Endothelial cell of hepatic sinusoid (primary cell): ENCODE results near the gene TRIM67.
"Not testable (repeated sequence)": the region's sequence is repeated elsewhere in the genome, so short reads cannot be mapped to it uniquely, and the experiment has no call there.

Source experiments
- in situ Hi-C: cut with HindIII; loops from 2 replicates; pipeline ENCODE4 v1.10.0; 2017; ENCODE audit warnings: low sequenced_read_pairs

TRIM67 gene

DNA sequence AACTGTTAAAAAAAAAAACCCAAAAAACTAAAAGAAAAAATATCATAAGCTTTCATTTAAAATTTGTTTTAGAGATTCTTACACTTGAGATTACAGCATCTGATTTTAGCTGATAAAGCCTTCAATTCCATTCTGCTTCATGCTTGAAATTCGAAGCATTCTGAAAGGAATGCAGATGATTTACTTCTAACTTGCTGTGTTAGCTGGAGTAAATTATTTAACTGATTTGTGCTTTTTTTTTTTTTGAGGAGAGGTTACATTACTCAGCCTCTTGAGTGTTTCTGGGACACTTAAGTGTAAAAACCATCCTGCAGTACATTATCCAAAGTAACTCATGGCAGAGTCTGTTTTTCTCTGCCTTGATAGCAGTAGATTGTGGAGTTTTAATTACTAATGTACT lies 4.5 kb upstream of the TRIM67 start:
- in situ Hi-C loops: no loop called here

DNA sequence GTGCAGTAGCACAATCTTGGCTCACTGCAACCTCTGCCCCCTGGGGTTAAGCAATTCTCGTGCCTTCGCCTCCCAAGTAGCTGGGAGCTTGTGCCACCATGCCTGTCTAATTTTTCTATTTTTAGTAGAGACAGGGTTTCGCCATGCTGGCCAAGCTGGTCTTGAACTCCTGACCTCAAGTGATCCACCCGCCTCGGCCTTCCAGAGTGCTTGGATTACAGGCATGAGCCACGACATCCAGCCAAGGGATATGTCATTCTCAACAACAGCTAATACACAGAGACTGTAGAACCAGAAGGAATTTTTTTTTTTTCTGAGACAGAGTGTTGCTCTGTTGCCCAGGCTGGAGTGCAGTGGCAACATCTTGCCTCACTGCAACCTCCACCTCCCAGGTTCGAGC lies 3.7 kb upstream of the TRIM67 start:
- in situ Hi-C loops: not testable (repeated sequence)

DNA sequence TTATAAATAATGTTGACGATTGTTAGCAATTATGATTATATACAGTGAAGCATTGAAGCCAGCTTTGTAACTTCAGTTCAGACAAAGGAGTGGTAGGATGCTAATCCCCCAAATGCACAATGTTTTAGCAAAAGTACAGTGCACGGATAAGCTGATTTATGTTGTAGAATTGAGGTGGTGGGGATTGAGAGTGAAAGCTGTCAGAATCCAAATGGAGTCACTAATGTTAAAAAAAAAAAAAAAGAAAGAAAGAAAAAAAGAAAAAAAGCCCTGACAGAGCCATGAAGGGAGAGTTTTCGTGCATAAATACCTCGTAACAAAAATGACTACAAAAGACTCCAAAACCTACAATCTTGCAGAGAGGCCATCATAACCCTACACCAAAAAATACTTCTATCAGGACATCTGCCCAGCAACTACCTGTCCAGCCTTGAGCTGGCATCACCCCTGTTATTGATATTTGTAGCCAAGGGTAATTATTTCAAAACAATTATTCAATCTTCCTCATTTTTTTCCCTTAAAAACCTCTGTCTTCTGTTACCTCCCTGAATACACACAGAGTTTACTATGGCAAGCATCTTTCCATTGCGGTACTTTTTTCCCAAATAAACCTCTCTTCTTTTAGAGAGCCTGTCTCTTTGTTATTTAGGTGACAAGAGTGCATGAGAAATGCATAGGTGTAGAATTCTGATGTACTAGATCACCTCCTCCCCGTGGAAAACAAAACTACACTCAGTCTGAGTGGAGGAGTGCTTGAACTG lies 2.5 kb upstream of the TRIM67 start:
- in situ Hi-C loops: no loop called here

DNA sequence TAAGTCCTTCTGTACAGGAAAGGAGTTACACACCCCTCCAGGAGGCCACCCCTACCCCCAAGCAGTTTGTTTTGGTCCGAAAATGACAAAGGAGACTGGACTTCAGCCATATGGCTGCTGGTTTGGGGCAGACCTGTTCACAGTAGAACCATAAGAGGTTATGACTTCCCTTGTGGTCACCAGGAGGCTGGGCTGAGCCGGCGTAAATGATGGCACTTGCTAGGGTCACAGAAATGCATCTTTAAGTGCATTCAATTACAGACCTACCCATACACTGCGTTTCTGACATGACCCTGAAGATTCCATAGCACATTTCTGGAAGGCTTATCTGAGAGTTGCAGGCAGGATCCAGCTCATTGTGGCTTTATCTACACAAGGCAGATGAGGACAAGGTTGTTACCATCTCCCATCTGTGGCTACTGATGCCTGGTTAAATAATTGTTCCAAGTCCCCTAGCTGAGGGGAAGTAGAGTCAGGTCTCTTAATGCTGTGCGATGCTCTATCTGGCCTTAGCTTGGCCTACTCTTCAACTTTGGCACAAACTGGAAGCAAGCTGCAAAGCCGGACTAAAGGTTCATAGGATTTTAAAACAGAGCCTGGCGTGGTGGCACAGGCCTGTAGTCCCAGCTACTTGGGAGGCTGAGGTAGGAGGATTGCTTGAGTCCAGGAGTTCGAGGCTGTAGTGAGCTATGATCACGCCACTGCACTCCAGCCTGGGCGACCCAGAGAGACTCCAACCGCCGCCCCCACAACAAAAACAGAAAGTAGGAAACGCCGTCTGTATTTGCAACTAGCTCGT lies 1.7 kb upstream of the TRIM67 start:
- in situ Hi-C loops: no loop called here

DNA sequence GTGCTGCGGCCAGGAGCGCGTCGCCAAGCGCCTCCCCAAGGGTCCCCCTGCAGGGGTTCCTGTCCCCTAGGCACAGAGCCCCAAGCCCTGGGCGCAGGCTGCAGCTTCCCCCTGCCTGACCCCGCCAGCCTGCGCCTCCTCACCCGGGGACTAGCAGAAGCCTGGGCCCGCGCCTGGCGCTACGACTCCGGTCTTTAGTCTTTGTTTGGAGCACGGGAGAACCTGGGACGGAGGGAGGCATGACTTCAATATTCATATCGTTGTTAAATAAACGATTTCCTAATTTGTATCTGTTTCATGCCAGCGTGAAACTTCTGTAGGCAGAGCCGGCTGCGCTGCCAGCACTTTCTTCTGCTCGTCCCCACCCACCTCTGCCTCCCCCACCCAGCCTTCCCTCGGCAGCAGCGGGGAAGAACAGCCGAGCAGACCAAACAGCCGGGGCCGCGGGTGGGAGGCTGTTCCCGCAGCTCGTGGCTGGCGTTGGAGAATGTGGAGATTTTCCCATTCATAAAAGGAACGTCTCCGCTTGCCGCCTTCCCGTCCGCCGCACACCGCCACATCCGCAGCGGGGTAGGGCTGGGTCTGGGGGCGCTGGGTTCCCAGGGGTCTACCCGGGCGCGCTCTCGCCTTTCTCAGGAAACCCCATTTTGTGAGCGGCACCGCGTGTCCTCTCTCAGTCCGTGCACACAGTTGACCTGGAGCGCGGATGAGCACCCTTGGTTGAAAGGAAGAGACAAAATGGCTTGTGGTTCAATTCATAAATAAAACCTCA lies 777 bp upstream of the TRIM67 start:
- in situ Hi-C loops: no loop called here

DNA sequence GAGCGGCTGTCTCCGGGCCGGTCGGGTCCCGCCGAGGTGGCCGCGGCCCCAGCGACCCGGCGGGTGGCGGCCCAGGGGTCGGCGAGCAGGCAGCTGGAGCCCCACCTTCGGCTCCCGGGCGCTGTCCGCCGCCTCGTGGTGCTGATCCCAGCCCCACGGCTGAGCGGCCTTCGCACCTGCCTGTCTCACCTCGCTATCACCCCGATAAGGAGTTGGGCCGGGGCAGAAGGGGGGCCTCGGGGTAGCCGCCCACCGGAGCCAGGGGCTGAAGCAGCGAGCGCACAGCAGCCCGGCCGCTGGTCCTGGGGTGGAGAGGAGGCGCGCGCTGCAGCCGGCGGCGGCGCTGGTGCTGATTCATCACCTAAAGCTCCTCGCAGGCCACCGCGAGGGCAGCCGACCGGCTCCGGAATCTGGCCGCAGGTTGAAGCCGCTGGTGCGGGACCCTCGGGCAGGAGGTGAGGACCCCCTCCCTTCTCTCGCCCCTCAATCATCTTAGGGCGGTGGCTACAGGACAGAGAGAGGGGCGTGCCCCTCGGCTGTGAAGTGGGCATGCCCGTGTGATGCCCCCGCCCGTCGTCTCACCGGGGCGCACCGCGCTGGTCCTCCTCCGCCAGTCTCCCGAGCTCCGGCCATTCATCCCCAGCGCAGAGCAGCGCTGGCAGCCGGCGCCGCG lies 575 bp downstream of the TRIM67 start:
- in situ Hi-C loops: no loop called here

DNA sequence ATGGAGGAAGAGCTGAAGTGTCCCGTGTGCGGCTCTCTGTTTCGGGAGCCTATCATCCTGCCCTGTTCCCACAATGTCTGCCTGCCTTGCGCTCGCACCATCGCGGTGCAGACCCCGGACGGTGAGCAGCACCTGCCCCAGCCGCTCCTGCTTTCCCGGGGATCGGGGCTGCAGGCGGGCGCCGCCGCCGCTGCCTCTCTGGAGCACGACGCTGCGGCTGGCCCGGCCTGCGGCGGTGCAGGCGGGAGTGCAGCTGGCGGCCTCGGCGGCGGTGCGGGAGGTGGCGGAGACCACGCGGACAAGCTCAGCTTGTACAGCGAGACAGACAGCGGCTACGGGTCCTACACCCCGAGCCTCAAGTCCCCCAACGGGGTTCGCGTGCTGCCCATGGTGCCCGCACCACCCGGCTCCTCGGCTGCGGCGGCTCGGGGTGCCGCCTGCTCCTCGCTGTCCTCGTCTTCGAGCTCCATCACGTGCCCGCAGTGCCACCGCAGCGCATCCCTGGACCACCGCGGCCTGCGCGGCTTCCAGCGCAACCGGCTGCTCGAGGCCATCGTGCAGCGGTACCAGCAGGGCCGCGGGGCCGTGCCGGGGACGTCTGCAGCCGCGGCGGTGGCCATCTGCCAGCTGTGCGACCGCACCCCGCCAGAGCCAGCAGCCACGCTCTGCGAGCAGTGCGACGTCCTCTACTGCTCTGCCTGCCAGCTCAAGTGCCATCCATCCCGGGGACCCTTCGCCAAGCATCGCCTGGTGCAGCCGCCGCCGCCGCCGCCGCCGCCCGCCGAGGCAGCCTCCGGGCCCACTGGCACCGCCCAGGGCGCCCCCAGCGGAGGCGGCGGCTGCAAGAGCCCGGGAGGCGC lies 1.3 kb downstream of the TRIM67 start:
- in situ Hi-C loops: no loop called here

DNA sequence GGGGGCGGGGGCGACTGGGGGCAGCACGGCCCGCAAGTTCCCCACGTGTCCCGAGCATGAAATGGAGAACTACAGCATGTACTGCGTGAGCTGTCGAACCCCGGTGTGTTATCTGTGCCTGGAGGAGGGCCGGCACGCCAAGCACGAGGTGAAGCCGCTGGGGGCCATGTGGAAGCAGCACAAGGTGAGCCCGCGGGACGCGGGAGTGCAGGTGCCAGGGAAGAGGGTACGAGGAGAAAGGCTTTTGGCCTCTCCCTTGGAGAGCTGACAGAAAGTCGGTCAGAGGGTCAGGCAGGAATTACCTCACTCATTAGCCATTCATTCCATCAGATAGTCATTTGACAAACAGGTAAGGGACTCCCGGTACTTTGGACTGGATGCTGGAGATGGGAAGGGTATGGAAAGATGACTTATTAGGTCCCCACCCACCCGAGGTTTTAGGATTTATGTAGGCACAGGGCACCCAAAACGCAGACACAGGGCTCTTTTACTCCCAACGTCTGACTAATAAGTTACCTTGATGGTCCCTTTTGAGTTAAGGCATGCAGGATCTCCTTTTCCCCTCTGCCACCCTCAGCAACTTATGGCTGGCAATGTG lies 2.1 kb downstream of the TRIM67 start:
- in situ Hi-C loops: no loop called here

DNA sequence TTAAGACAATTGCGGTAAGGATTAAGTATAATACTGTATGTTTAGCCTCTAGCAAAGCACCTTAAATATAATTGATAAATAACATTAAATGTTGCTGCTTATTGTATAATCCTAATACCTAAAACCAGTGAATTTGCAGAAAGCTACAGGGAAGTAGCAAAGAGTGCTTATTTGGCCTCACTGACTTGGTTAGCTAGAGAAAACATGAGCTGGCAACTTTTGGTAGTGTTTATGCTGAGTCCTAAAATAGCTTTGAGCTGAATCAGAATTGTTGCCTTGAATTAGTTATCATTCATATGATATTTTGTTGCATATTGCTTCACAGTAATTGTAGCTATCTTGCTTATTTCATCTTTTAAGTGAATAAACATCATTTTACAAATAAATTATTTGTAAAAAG lies 3.5 kb downstream of the TRIM67 start:
- in situ Hi-C loops: no loop called here

DNA sequence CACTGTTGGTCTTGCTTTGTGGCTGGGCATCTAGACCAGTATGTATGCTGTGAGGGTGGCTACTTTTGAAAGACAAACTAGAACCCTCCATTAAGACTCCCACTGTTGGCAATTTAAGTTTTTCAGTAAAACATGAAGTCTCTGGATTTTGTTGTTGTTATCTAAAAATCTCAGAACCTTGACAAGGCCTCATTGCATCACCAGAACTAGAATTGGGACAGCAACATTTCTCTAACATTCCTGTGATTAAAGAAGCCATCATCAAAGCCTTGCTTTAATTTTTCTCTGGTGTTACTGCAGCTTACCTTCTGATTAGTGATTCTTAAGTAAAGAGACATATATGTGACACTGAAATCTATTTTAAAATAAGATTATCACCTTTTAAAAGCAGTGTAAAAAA lies 4.5 kb downstream of the TRIM67 start:
- in situ Hi-C loops: no loop called here

DNA sequence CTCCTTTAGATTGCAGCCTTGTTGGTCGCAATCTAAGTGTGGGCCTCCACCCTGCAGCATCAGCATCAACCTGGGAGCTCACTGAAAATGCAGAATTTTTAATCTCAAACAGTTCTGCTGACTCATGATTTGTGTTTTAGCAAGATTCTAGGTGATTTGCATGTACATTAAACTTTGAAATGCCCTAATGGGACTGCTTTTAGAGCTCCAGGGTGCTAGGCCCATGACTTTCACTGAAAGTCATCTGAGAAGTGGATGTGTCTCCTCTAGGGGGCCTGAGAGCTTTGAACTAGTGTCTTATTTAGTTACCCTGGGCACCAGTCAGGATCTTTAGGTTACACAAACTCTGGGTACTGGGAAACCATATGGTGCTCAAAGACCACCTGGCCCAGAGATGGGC lies 9.0 kb downstream of the TRIM67 start:
- in situ Hi-C loops: no loop called here

DNA sequence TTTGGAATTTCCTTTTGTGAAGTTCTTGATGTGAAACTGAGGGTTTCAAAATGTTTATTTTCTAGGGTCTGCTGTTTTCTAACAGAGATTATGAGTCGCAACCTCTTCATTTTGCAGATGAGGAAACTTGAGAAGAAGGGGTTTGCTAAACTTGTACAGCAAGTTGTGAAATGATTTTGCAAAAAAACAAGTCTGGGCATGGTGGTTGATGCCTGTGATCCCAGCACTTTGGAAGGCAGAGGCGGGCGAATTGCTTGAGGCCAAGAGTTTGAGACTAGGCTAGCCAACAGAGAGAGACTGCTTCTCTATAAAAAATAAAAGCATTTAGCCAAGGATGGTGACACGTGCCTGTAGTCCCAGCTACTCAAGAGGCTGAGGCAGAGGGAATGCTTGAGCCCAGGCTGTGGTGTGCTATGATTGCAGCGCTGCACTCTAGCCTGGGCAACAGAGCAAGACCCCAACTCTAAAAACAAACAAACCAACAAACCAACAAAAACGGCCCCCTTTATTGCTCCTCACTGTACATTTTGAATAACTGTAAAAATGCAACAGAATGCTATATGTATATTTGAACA lies 9.9 kb downstream of the TRIM67 start:
- in situ Hi-C loops: no loop called here

DNA sequence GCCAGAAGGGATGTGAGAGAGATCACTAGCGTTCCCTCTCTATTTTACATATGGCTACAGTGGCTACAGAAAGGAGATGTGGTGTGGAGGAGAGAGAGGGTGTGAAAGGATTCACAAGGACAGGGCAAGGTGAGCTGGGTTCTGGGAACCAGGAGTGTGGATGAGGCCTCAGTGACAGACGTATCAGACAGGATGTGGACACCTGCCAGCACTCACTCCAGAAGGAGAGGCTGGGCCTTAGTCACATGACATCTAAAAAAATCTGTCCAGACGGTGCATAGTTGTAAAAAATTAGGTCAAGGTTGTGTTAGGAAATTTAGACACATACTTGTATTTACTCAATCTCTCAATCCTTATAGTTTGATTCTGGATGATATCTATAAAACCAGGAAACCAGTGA lies 10.6 kb downstream of the TRIM67 start:
- in situ Hi-C loops: no loop called here

DNA sequence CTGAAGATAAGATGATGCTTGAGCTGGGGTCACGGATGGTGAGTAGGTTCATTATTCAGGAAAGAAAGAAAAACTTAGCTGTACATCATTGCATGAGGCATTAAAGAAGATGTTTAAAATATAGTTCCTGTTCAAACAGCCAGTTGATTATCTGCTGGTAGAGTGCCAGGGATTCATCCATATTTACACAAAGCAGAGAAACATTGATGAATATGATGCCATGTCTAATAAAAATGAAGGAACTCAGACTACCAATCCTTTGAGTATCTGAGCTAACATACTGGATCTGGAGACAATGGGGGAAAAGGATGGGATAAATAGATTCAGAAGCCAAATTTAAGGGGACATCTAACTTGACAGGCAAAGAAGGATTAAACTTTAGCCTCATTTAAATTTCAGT lies 14.6 kb downstream of the TRIM67 start:
- in situ Hi-C loops: no loop called here

DNA sequence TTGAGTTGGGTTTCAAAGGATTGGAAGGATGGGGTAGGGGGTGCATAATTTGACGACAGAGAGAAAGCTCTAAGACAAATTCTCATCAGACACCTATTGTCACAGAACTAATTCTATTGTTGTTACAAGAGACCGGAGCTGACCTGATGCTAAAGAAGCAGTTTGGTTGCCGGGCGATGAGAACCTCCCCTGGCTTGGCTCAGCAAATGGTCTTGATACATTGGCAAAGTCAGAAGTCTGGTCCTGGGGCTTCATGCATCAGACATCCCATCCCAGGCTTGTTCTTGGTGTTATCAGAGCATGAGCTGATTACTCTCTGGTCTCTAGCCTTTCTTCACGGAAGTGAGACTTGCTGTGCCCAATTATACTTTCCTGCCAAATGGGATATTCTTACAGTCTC lies 15.4 kb downstream of the TRIM67 start:
- in situ Hi-C loops: no loop called here

DNA sequence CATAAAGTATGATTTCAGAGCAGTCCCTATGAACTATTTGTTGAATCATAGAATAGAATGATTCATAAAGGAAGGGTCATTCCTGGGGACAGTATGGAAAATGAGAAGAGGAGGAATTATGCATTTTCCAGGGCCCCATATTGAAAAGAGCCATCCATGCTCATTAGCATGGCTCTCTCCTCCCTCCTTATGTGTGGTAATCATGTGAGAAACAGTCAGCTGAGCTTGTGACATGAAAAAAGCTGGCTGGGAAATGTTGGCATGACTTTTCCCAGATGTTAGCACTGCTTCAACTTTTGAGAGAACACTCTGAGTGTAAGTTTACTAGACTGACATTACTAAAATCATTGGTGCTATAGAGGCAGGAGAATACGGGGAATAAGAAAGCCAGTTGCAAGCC lies 16.1 kb downstream of the TRIM67 start:
- in situ Hi-C loops: no loop called here

DNA sequence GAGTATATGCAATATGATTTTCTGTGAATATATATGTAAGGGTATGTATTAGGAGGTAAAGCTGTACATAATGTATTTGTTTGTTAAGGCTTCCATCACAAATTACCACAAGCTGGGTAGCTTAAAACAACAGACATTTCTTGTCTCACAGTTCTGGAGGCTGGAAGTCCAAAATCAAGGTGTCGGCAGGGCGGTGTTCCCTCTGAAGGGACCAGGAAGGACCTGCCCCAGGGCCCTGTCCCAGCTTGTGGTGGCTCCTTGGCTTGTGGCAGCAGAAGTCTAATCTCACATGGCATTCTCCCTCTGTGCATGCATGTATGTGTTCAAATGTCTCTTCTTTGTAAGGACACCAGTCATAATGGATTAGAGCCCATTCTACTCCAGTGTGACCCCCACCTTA lies 17.1 kb downstream of the TRIM67 start:
- in situ Hi-C loops: no loop called here

DNA sequence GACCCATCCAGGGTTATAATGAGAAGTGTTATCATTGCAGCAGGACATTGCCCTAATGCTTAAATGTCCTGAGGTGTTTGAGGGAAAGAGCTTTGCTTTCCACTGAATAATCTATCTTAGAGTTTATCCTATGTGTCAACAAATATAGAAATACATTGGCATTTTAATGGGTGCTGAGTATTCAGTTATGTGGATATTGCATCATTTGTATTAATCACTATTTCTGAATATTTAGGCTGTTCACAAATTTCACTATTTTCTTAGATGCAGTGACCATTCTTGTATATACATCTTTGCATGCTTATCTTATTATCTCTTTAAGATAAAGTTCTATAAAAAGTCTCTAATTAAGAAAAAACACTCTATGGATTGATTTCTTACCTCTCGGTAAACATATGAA lies 18.2 kb downstream of the TRIM67 start:
- in situ Hi-C loops: no loop called here

DNA sequence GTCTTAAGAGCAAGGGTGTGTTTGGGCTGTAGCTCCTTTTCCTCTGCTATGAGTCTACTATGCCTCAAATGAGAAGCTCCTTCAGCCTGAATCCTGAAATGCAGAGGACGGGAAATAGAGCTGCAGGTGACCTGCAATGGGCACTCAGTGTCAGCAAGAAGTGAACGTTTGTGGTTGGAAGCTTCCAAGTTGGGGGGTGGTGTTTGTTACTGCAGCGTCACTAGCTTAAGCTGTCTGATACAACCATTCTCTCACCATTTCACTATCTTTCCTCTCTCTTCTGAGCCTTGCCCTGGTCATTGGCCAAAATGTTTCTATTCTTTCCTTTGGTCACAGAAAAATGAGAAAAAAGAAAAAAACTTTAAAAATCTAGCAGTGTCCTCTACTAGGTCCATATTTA lies 19.4 kb downstream of the TRIM67 start:
- in situ Hi-C loops: no loop called here

DNA sequence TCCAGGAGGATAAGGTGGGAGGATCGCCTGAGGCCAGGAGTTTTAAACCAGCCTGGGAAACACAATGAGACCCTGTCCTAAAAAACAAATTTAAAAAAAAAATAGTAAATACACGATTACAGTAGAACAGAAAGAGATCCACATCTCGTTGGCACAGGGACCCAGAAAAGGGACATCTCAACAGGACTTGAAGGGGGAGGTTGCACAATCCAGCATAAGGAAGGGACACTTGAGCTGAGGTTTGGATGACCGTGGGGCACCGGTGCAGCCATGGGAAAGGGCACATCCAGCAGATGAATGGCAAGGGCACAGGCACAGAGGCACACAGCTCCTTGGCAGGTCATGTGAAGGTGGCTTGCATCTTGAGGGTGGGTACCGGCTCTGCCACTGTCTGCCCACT lies 20.5 kb downstream of the TRIM67 start:
- in situ Hi-C loops: no loop called here
